IMR-90 (cell line): ENCODE data around the gene CDC25B. TPM values are rescaled to one million over a fixed set of nuclear protein-coding genes. Genes with fewer than 3 reads are reported as not detected.

Experiments used
- ATAC-seq: fragments of 200-7000 bp; cut with Tn5 transposase; 2 replicates; pipeline ENCODE4 v1.9.1; 2020; ENCODE audit warnings: low read depth, mild to moderate bottlenecking, moderate library complexity
- BruUV-seq: library from RNA; stranded (reverse); fragments of 400-500 nt; replicated peaks from 2 replicates; lab custom pipeline; 2021; lab: Mats Ljungman, UMichigan
- CTCF ChIA-PET: fragments of 300-600 bp; formaldehyde crosslinking; extraction: SDS; loops from one replicate; lab custom pipeline; 2021; ENCODE audit warnings: antibody characterized with exemption; lab: Yijun Ruan, JAX
- POLR2A ChIA-PET: fragments of 300-600 bp; sonication (Branson Sonifier 250); formaldehyde crosslinking; loops from one replicate; lab custom pipeline; 2022; ENCODE audit warnings: antibody characterized with exemption; ENCODE audit not compliant: unreplicated experiment; lab: Charles Lee
- DNase-seq: peaks from one replicate; pipeline ENCODE4 v3.0.0; 2013
- H2AFZ ChIP-seq: replicated peaks from 2 replicates; pipeline ENCODE3; 2013; ENCODE audit warnings: low read length, mild to moderate bottlenecking; ENCODE audit not compliant: poor library complexity
- H2AK5ac ChIP-seq: 2 replicates; pipeline ENCODE4 v1.6.1; 2013; ENCODE audit warnings: low read depth, low read length, inconsistent platforms
- H2AK9ac ChIP-seq: replicated peaks from 2 replicates; pipeline ENCODE3; 2013; ENCODE audit warnings: mild to moderate bottlenecking, low read depth, low read length, moderate library complexity; ENCODE audit not compliant: poor library complexity
- H2BK120ac ChIP-seq: 2 replicates; pipeline ENCODE4 v1.6.1; 2013; ENCODE audit warnings: low read depth, low read length, inconsistent platforms
- H2BK15ac ChIP-seq: 3 replicates; pipeline ENCODE4 v1.6.1; 2013; ENCODE audit warnings: low read depth, low read length, inconsistent platforms
- H2BK20ac ChIP-seq: 2 replicates; pipeline ENCODE4 v1.6.1; 2013; ENCODE audit warnings: low read depth, mild to moderate bottlenecking, inconsistent platforms, low read length, moderate library complexity
- H2BK5ac ChIP-seq: 2 replicates; pipeline ENCODE4 v1.6.1; 2013; ENCODE audit warnings: mild to moderate bottlenecking, low read depth, low read length, inconsistent platforms; ENCODE audit not compliant: poor library complexity, severe bottlenecking
- H3K14ac ChIP-seq: replicated peaks from 2 replicates; pipeline ENCODE4 v1.6.1; 2013; ENCODE audit warnings: low read depth, low read length, inconsistent platforms
- H3K18ac ChIP-seq: 2 replicates; pipeline ENCODE4 v1.6.1; 2013; ENCODE audit warnings: low read depth, low read length, control low read depth
- H3K23ac ChIP-seq: 2 replicates; pipeline ENCODE4 v1.6.1; 2013; ENCODE audit warnings: low read depth, low read length, inconsistent platforms
- H3K27ac ChIP-seq: 2 replicates; pipeline ENCODE4 v1.5.1; 2013; ENCODE audit warnings: mild to moderate bottlenecking, control low read depth, low read length; ENCODE audit not compliant: insufficient read depth
- H3K27me3 ChIP-seq: 2 replicates; pipeline ENCODE4 v1.6.1; 2013; ENCODE audit warnings: low read length; ENCODE audit not compliant: control insufficient read depth, insufficient read depth
- H3K36me3 ChIP-seq: 2 replicates; pipeline ENCODE4 v1.6.1; 2013; ENCODE audit warnings: low read length, mixed read lengths; ENCODE audit not compliant: control insufficient read depth, insufficient read depth
- H3K4ac ChIP-seq: 2 replicates; pipeline ENCODE4 v1.6.1; 2013; ENCODE audit warnings: low read depth, low read length, inconsistent platforms
- H3K4me1 ChIP-seq: 2 replicates; pipeline ENCODE4 v1.6.1; 2013; ENCODE audit warnings: low read length, mixed read lengths; ENCODE audit not compliant: control insufficient read depth, insufficient read depth
- H3K4me2 ChIP-seq: 2 replicates; pipeline ENCODE4 v1.6.1; 2013; ENCODE audit warnings: low read depth, mild to moderate bottlenecking, control low read depth, low read length, moderate library complexity
- H3K4me3 ChIP-seq: 2 replicates; pipeline ENCODE4 v1.5.1; 2013; ENCODE audit warnings: low read depth, mild to moderate bottlenecking, control low read depth, low read length, moderate library complexity; ENCODE audit not compliant: insufficient read depth
- H3K56ac ChIP-seq: 2 replicates; pipeline ENCODE4 v1.6.1; 2013; ENCODE audit warnings: low read length, inconsistent platforms; ENCODE audit not compliant: insufficient read depth; ENCODE audit errors: extremely low read depth
- H3K79me1 ChIP-seq, 2 experiments: 2 replicates each; pipeline ENCODE4 v1.6.1; 2013; ENCODE audit warnings: low read length in 2 of 2, inconsistent platforms in 1 of 2, low read depth in 1 of 2
- H3K9ac ChIP-seq: 2 replicates; pipeline ENCODE4 v1.6.1; 2013; ENCODE audit warnings: low read depth, low read length, control low read depth
- H3K9me1 ChIP-seq: 2 replicates; pipeline ENCODE4 v1.6.1; 2013; ENCODE audit warnings: low read length, inconsistent platforms; ENCODE audit not compliant: insufficient read depth
- H3K9me3 ChIP-seq: 2 replicates; pipeline ENCODE4 v1.6.1; 2013; ENCODE audit warnings: low read length; ENCODE audit not compliant: control insufficient read depth, insufficient read depth
- H4K20me1 ChIP-seq: 2 replicates; pipeline ENCODE4 v1.6.1; 2013; ENCODE audit warnings: low read length, inconsistent platforms; ENCODE audit not compliant: insufficient read depth
- H4K5ac ChIP-seq: 2 replicates; pipeline ENCODE4 v1.6.1; 2013; ENCODE audit warnings: mild to moderate bottlenecking, low read depth, low read length, control low read depth
- H4K8ac ChIP-seq, 2 experiments: 2 replicates each; pipeline ENCODE4 v1.6.1; 2013; ENCODE audit warnings: low read depth in 2 of 2, low read length in 2 of 2, control low read depth in 1 of 2, inconsistent platforms in 1 of 2
- H4K91ac ChIP-seq: 2 replicates; pipeline ENCODE4 v1.6.1; 2013; ENCODE audit warnings: low read depth, low read length, inconsistent platforms; ENCODE audit not compliant: insufficient read depth
- MAZ ChIP-seq: IDR thresholded peaks from 2 replicates; pipeline ENCODE4 v1.6.1; 2012; ENCODE audit warnings: low read depth, mild to moderate bottlenecking, low read length, improper control_type of control experiment, moderate library complexity, borderline replicate concordance
- WGBS, 2 experiments: methylation state at CpG; one replicate each; pipeline versions ENCODE4 v1.1.5 to v1.1.7; 2013; ENCODE audit warnings: missing lambda C conversion rate in 2 of 2; ENCODE audit not compliant: insufficient read length in 1 of 2; ENCODE audit errors: extremely low coverage in 2 of 2; 5-methylcytosine and 5-hydroxymethylcytosine counted together
- dilution Hi-C: fragments of 300-500 bp; cut with HindIII; formaldehyde crosslinking; loops from one replicate; pipeline ENCODE4 v1.14.3; 2018; ENCODE audit warnings: low sequenced_read_pairs; ENCODE audit not compliant: unreplicated experiment
- in situ Hi-C: fragments of 300-500 bp; cut with MboI; formaldehyde crosslinking; loops from 3 replicates; pipeline ENCODE4 v1.14.3; 2019; ENCODE audit warnings: low sequenced_read_pairs, inconsistent platforms, mixed read lengths
- intact Hi-C: fragments of 100-400 bp; cut with micrococcal nuclease; formaldehyde crosslinking; loops from 2 replicates; pipeline ENCODE4 v1.10.0; 2022
- polyA plus RNA-seq, 3 experiments: library from polyadenylated mRNA; depleted of rRNA; stranded (reverse); fragments of >200 nt; gene quantifications; 2 replicates each; pipeline ENCODE4 v1.2.3, GENCODE V29; 2012; ENCODE audit warnings: low replicate concordance in 1 of 3
- total RNA-seq: library from RNA; depleted of rRNA; stranded (reverse); fragments of >200 nt; gene quantifications from 2 replicates; pipeline ENCODE4 v1.2.3, GENCODE V29; 2012

The CDC25B gene
- total and polyA plus RNA-seq, 2 of the 4 experiments (the other 2 are of a cell fraction): 14.5 to 50.5 TPM

- Histone ChIP-seq H2AFZ (peak overlapping the region; percentile 7), H3K23ac (no peak overlapping the region), H2BK120ac (no peak overlapping the region), H4K5ac (no peak overlapping the region), H4K20me1 (peaks cover 9% of the 10 kb centered on the region; the same call in 1 of the 2 replicates), H3K79me1 (peaks cover 3 to 28% of the 10 kb centered on the region in 2 experiments; a peak in 3 of 4 replicates), H3K27ac (no peak overlapping the region), H3K14ac (no peak overlapping the region), H3K9me3 (no peaks in the 10 kb centered on the region), H3K56ac (no peak overlapping the region), H2BK15ac (no peak overlapping the region), H2AK9ac (no peak overlapping the region), H3K4me3 (no peak overlapping the region), H2AK5ac (no peak overlapping the region), H3K4me1 (no peaks in the 10 kb centered on the region; the same call in 1 of the 2 replicates), H3K36me3 (peaks cover 9% of the 10 kb centered on the region; the same call in 1 of the 2 replicates), H3K9ac (no peak overlapping the region), H3K4ac (no peak overlapping the region), H4K8ac (no peak overlapping the region), H3K9me1 (peaks cover 5% of the 10 kb centered on the region), H3K4me2 (no peak overlapping the region), H2BK20ac (no peak overlapping the region), H3K27me3 (no peaks in the 10 kb centered on the region), H3K18ac (no peak overlapping the region), H2BK5ac (no peak overlapping the region), H4K91ac (no peak overlapping the region)
- ATAC-seq: no peak
- intact Hi-C loops (no loop called here), in situ Hi-C loops (no loop called here), dilution Hi-C loops (no loop called here)
- DNase-seq: no peak
- BruUV-seq: no TSS peak
- ChIA-PET CTCF (no interaction called here), POLR2A (interaction anchor here (1.2 kb wide), 1 partner anchor 9 kb away, joined by 3 read pairs; no protein-coding TSS in a partner anchor)
- TF ChIP-seq MAZ: no peak
- 100% methylated on average over 2 of the region's 11 CpGs; no CpG with 5 or more reads in 1 of the 2 experiments for WGBS, 2 experiments
Observed at GRCh38 chr20:3759884-3760283, 36.2 kb upstream of the CDC25B start.
